ENCODE data around the gene OPTC.

Gene OPTC

GRCh38 chr1:203481196-203481595, 12.8 kb upstream of the OPTC start:
- POLR2A ChIA-PET = no interaction called here
- no peak for TF ChIP-seq CTCF (IDR thresholded peaks at IDR 0.05; ENCODE audit: control extremely low read depth, extremely low read depth, low read depth, missing control alignments)
- CTCF ChIA-PET = interaction anchor here (1.8 kb wide), 1 partner anchor 139 kb away, joined by 6 read pairs; no protein-coding TSS in a partner anchor
- no peak for DNase-seq (ENCODE audit: extremely low spot score)

- ChIA-PET POLR2A (no interaction called here), CTCF (interaction anchor here (0.6 to 8.3 kb wide), 26 partner anchors 7 to 257 kb away, joined by 3 to 191 read pairs (median 4); partner anchors contain the start of genes OPTC and PRELP)
- DNase-seq (ENCODE audit: extremely low spot score) = no peak
- TF ChIP-seq CTCF (IDR thresholded peaks at IDR 0.05; ENCODE audit: control extremely low read depth, extremely low read depth, low read depth, missing control alignments) = no peak
Observed at GRCh38 chr1:203486618-203487370, 7.2 kb upstream of the OPTC start.

- no peak for DNase-seq (ENCODE audit: extremely low spot score)
- ChIA-PET POLR2A (no interaction called here), CTCF (interaction anchor here (0.6 to 8.3 kb wide), 40 partner anchors 9 to 436 kb away, joined by 3 to 191 read pairs (median 5); partner anchors contain the start of genes FMOD and PRELP)
- TF ChIP-seq CTCF (IDR thresholded peaks at IDR 0.05; ENCODE audit: control extremely low read depth, extremely low read depth, low read depth, missing control alignments) = no peak
Observed at GRCh38 chr1:203488539-203488938, 5.4 kb upstream of the OPTC start.

- DNase-seq (ENCODE audit: extremely low spot score) = no peak
- no peak for TF ChIP-seq CTCF (IDR thresholded peaks at IDR 0.05; ENCODE audit: control extremely low read depth, extremely low read depth, low read depth, missing control alignments)
- POLR2A ChIA-PET = no interaction called here
- CTCF ChIA-PET = interaction anchor here (1.0 to 8.3 kb wide), 4 partner anchors 13 to 223 kb away, joined by 3 to 191 read pairs (median 8); no protein-coding TSS in a partner anchor
Observed at GRCh38 chr1:203490607-203491006, 3.3 kb upstream of the OPTC start.

GRCh38 chr1:203491664-203492063, 2.3 kb upstream of the OPTC start:
- ChIA-PET CTCF (interaction anchor here (2.4 to 8.3 kb wide), 2 partner anchors 149 to 224 kb away, joined by 13 to 191 read pairs; no protein-coding TSS in a partner anchor), POLR2A (no interaction called here)
- TF ChIP-seq CTCF (IDR thresholded peaks at IDR 0.05; ENCODE audit: control extremely low read depth, extremely low read depth, low read depth, missing control alignments) = no peak
- no peak for DNase-seq (ENCODE audit: extremely low spot score)

GRCh38 chr1:203492082-203492747, 1.7 kb upstream of the OPTC start:
- ChIA-PET CTCF (interaction anchor here (8.3 kb wide), 1 partner anchor 150 kb away, joined by 191 read pairs; no protein-coding TSS in a partner anchor), POLR2A (no interaction called here)
- TF ChIP-seq CTCF (IDR thresholded peaks at IDR 0.05; ENCODE audit: control extremely low read depth, extremely low read depth, low read depth, missing control alignments) = no peak
- no peak for DNase-seq (ENCODE audit: extremely low spot score)

Measured in GM10248 (cell line).